OCI-LY3 (cell line): ENCODE data around the gene SHISA2.

Experiments used
- CTCF ChIP-seq: fragments of 200-600, 300-600 bp; sonication (generic); IDR thresholded peaks from 2 replicates; pipeline ENCODE4 v1.5.1; 2014; ENCODE audit warnings: antibody characterized with exemption, low read length, low read depth
- EZH2phosphoT487 ChIP-seq: fragments of 200-600 bp; shearing (Covaris generic); IDR thresholded peaks from 2 replicates; pipeline ENCODE4 v1.6.1; 2018; ENCODE audit warnings: antibody characterized with exemption, mixed run types, low read depth

GRCh38 chr13:26019881-26020870 lies 31.6 kb downstream of the SHISA2 start:
- TF ChIP-seq CTCF (no peak), EZH2phosphoT487 (no peak)
